Embryonic facial prominence (tissue), 1 donor: ENCODE data around the gene TMEM18.

Experiments used
- DNase-seq: peaks from one replicate; pipeline ENCODE4 v3.0.0-alpha.2; 2016; ENCODE audit errors: extremely low spot score

The TMEM18 gene

GRCh38 chr2:651951-652373 lies 25.2 kb downstream of the TMEM18 start:
- no peak for DNase-seq

GRCh38 chr2:650343-651310 lies 26.6 kb downstream of the TMEM18 start:
- DNase-seq: peak; percentile 42

GRCh38 chr2:649426-650342 lies 27.5 kb downstream of the TMEM18 start:
- DNase-seq: no peak

GRCh38 chr2:648476-649424 lies 28.5 kb downstream of the TMEM18 start:
- DNase-seq: no peak

- no peak for DNase-seq
Measured at GRCh38 chr2:647691-648231, 29.4 kb downstream of the TMEM18 start.

GRCh38 chr2:647003-647560 lies 30.1 kb downstream of the TMEM18 start:
- DNase-seq: no peak

- no peak for DNase-seq
Measured at GRCh38 chr2:644871-645270, 32.3 kb downstream of the TMEM18 start.

- no peak for DNase-seq
Measured at GRCh38 chr2:643761-644160, 33.4 kb downstream of the TMEM18 start.

- no peak for DNase-seq
Measured at GRCh38 chr2:643334-643733, 33.9 kb downstream of the TMEM18 start.

GRCh38 chr2:641872-642815 lies 35.1 kb downstream of the TMEM18 start:
- no peak for DNase-seq

- no peak for DNase-seq
Measured at GRCh38 chr2:641164-641871, 35.9 kb downstream of the TMEM18 start.

- no peak for DNase-seq
Measured at GRCh38 chr2:639703-640102, 37.5 kb downstream of the TMEM18 start.

- DNase-seq: no peak
Measured at GRCh38 chr2:637804-638203, 39.4 kb downstream of the TMEM18 start.

GRCh38 chr2:637406-637776 lies 39.8 kb downstream of the TMEM18 start:
- no peak for DNase-seq

GRCh38 chr2:636641-637405 lies 40.4 kb downstream of the TMEM18 start:
- DNase-seq: peak; percentile 67

GRCh38 chr2:635687-636621 lies 41.3 kb downstream of the TMEM18 start:
- no peak for DNase-seq
